HEK293T (cell line): ENCODE measurements around the gene MUCL3.

Experiments
- CTCF ChIA-PET: fragments of 350-600 bp; formaldehyde crosslinking; extraction: SDS; loops from one replicate; lab custom pipeline; 2021; ENCODE audit warnings: antibody characterized with exemption, inconsistent platforms; lab: Yijun Ruan, JAX
- POLR2A ChIA-PET: fragments of 350-600 bp; formaldehyde crosslinking; extraction: SDS; loops from one replicate; lab custom pipeline; 2020; ENCODE audit warnings: antibody characterized with exemption, inconsistent platforms; lab: Yijun Ruan, JAX
- DNase-seq: peaks from one replicate; pipeline ENCODE4 v3.0.0; 2012; ENCODE audit warnings: mixed read lengths; ENCODE audit errors: extremely low spot score
- ARNT ChIP-seq: fragments of 450-650 bp; IDR thresholded peaks from 2 replicates; pipeline ENCODE4 v1.6.1; 2017; ENCODE audit warnings: mild to moderate bottlenecking
- BHLHE40 ChIP-seq: fragments of 450-650 bp; IDR thresholded peaks from 2 replicates; pipeline ENCODE4 v1.6.1; 2016; ENCODE audit warnings: mild to moderate bottlenecking, moderate library complexity, borderline replicate concordance
- CTBP1 ChIP-seq: fragments of 450-650 bp; IDR thresholded peaks from 2 replicates; pipeline ENCODE4 v1.6.1; 2016; ENCODE audit warnings: borderline replicate concordance
- ELF4 ChIP-seq: fragments of 450-650 bp; IDR thresholded peaks from 2 replicates; pipeline ENCODE4 v1.6.1; 2017; ENCODE audit warnings: antibody characterized with exemption
- FOXA1 ChIP-seq: fragments of 450-650 bp; IDR thresholded peaks from 2 replicates; pipeline ENCODE4 v1.6.1; 2016; ENCODE audit warnings: mild to moderate bottlenecking
- FOXK2 ChIP-seq: fragments of 450-650 bp; IDR thresholded peaks from 2 replicates; pipeline ENCODE4 v1.6.1; 2016; ENCODE audit warnings: mild to moderate bottlenecking
- FOXM1 ChIP-seq: fragments of 450-650 bp; IDR thresholded peaks from 2 replicates; pipeline ENCODE4 v1.6.1; 2017; ENCODE audit warnings: mild to moderate bottlenecking, borderline replicate concordance
- HDGF ChIP-seq: fragments of 450-650 bp; IDR thresholded peaks from 2 replicates; pipeline ENCODE4 v1.6.1; 2017; ENCODE audit warnings: antibody characterized with exemption, borderline replicate concordance
- L3MBTL2 ChIP-seq: fragments of 450-650 bp; conservative IDR thresholded peaks from 2 replicates; pipeline ENCODE4 v1.6.1; 2016; ENCODE audit warnings: mild to moderate bottlenecking
- LEF1 ChIP-seq: fragments of 450-650 bp; IDR thresholded peaks from 2 replicates; pipeline ENCODE4 v1.6.1; 2017; ENCODE audit warnings: mild to moderate bottlenecking, borderline replicate concordance
- NFRKB ChIP-seq: fragments of 450-650 bp; IDR thresholded peaks from 2 replicates; pipeline ENCODE4 v1.6.1; 2016; ENCODE audit warnings: mild to moderate bottlenecking, moderate library complexity
- SP1 ChIP-seq: fragments of 450-650 bp; IDR thresholded peaks from 2 replicates; pipeline ENCODE4 v1.6.1; 2017
- SUZ12 ChIP-seq: fragments of 450-650 bp; IDR thresholded peaks from 2 replicates; pipeline ENCODE4 v1.6.1; 2016; ENCODE audit warnings: mild to moderate bottlenecking
- TARDBP ChIP-seq: fragments of 450-650 bp; IDR thresholded peaks from 2 replicates; pipeline ENCODE4 v1.6.1; 2016
- ZNF384 ChIP-seq: fragments of 450-650 bp; IDR thresholded peaks from 2 replicates; pipeline ENCODE4 v1.6.1; 2016
- TF ChIP-seq, protein P1 (sequence below): fragments of 450-650 bp; IDR thresholded peaks from 2 replicates; pipeline ENCODE4 v1.6.1; 2016

The MUCL3 gene

DNA sequence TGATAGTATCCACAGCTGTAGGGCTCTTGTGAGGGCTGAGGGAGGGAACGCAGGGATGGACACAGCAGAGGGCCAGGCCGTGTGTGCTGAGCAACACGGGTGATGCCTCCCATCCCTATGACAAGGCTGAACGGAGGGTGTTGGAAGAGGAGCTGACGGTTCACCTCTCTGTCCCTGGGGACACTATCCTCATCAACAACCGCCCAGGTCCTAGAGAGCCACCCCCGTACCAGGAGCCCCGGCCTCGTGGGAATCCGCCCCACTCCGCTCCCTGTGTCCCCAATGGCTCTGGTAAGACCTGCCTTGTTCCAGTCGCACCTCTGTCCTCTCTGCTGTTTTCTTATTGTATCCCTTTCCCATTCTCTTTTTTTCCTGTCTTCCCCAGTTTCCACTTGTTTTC, 46.4 kb upstream of the MUCL3 start:
- TF ChIP-seq HDGF (no peak), LEF1 (no peak), ELF4 (no peak), SUZ12 (no peak), ARNT (no peak), FOXK2 (no peak), BHLHE40 (no peak), SP1 (no peak), CTBP1 (no peak), FOXM1 (no peak), L3MBTL2 (no peak), TARDBP (no peak), NFRKB (no peak), ZNF384 (no peak)
- TF ChIP-seq, protein P1, sequence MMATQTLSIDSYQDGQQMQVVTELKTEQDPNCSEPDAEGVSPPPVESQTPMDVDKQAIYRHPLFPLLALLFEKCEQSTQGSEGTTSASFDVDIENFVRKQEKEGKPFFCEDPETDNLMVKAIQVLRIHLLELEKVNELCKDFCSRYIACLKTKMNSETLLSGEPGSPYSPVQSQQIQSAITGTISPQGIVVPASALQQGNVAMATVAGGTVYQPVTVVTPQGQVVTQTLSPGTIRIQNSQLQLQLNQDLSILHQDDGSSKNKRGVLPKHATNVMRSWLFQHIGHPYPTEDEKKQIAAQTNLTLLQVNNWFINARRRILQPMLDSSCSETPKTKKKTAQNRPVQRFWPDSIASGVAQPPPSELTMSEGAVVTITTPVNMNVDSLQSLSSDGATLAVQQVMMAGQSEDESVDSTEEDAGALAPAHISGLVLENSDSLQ: no peak
- ChIA-PET CTCF (no interaction called here), POLR2A (no interaction called here)
- DNase-seq: no peak

DNA sequence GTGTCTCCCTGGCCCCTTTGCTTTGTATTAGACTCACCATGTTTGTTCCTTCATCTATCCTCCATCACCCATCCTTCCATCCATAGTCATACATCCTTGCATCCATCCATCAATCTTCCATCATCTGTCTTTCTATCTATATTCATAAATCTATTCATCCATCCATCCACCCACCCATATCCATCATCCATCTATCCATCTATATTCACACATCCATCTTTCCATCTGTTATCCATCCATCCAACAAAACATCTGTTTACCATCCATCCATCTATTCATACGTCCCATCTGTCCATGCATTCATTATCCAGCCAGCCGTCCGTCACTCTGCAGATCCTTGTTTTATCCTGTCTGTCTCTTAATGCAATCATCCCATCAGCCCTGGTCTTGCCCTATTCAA, 45.8 kb upstream of the MUCL3 start:
- no peak for TF ChIP-seq HDGF
- TF ChIP-seq, protein P1: peak; percentile 10; the same call in 1 of the 2 replicates
- DNase-seq: no peak
- ChIA-PET CTCF (no interaction called here), POLR2A (no interaction called here)

DNA sequence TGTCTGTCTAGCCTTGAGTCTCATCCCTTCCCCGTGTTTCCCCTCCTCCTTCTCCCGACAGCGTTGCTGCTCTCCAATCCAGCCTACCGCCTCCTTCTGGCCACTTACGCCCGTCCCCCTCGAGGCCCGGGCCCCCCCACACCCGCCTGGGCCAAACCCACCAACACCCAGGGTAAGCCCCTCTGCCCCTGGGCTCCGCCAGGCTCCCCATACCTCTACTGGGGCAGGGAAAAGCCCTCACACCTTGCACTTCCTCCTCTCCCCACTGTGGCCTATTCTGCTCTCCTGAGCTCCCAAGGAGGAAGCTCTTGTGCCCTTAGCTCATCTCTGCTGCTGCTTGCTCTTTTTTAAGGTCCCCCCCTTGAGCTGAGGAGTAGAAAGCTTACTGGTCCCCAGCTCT, 45.4 kb upstream of the MUCL3 start:
- TF ChIP-seq ZNF384 (no peak), ELF4 (no peak), NFRKB (no peak)
- DNase-seq: no peak
- ChIA-PET POLR2A (interaction anchor here (0.6 kb wide), 1 partner anchor 339 kb away, joined by 3 read pairs; no protein-coding TSS in a partner anchor), CTCF (no interaction called here)

DNA sequence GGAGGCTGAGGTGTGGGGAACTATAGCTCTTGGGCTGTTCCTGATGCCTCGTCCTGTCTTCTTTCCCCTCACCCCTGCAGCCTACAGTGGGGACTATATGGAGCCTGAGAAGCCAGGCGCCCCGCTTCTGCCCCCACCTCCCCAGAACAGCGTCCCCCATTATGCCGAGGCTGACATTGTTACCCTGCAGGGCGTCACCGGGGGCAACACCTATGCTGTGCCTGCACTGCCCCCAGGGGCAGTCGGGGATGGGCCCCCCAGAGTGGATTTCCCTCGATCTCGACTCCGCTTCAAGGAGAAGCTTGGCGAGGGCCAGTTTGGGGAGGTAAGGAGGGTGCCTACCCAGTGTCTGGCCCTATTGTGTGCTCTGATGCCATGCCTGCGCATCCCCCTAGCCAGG, 44.2 kb upstream of the MUCL3 start:
- ChIA-PET CTCF (interaction anchor here (1.1 kb wide), 1 partner anchor 17 kb away, joined by 4 read pairs; the partner anchor contains the start of gene VARS2), POLR2A (interaction anchor here (0.8 to 1.5 kb wide), 3 partner anchors 10 to 11 kb away, joined by 3 to 5 read pairs (median 4); partner anchors contain the start of gene GTF2H4)
- DNase-seq: no peak
- no peak for TF ChIP-seq FOXA1
- no peak for TF ChIP-seq ZNF384
- no peak for TF ChIP-seq FOXM1
- no peak for TF ChIP-seq SP1
- TF ChIP-seq HDGF: no peak

DNA sequence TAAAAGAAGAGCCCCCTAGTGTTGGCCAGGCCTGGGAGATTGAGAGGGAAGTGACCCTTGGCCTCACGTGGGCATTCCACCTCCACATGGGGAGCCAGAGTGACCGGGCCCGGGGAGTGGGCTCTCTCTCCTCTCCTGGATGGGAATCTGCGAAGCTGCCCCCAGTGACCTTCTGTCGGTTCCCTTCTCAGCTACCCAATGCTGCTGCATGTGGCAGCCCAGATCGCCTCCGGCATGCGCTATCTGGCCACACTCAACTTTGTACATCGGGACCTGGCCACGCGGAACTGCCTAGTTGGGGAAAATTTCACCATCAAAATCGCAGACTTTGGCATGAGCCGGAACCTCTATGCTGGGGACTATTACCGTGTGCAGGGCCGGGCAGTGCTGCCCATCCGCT, 42.9 kb upstream of the MUCL3 start:
- CTCF ChIA-PET: no interaction called here
- TF ChIP-seq, protein P1: no peak
- TF ChIP-seq BHLHE40: no peak
- no peak for TF ChIP-seq L3MBTL2
- TF ChIP-seq TARDBP: no peak
- no peak for TF ChIP-seq SP1
- no peak for TF ChIP-seq ELF4
- TF ChIP-seq ZNF384: no peak
- no peak for TF ChIP-seq ARNT
- no peak for TF ChIP-seq FOXM1
- no peak for TF ChIP-seq SUZ12
- TF ChIP-seq FOXK2: no peak
- TF ChIP-seq CTBP1: no peak
- TF ChIP-seq LEF1: no peak
- TF ChIP-seq NFRKB: no peak
- TF ChIP-seq HDGF: no peak
- TF ChIP-seq FOXA1: no peak

DNA sequence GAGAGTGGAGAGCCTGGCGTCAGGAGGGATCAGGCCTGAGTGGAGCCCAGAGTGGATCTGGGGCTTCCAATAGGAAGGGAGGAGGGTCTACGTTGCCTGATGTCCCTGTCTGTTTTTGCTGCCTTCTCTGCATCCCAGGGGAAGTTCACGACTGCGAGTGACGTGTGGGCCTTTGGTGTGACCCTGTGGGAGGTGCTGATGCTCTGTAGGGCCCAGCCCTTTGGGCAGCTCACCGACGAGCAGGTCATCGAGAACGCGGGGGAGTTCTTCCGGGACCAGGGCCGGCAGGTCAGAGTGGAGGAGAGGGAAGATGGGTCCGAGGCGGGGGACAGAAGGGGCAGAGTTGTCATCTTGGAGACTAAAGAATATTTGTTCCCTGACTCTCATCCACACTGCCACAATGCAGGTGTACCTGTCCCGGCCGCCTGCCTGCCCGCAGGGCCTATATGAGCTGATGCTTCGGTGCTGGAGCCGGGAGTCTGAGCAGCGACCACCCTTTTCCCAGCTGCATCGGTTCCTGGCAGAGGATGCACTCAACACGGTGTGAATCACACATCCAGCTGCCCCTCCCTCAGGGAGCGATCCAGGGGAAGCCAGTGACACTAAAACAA, 41.9 kb upstream of the MUCL3 start:
- CTCF ChIA-PET: interaction anchor here (0.6 kb wide), 1 partner anchor 310 kb away, joined by 4 read pairs; no protein-coding TSS in a partner anchor
- TF ChIP-seq SP1 (no peak), LEF1 (no peak), NFRKB (no peak)
- DNase-seq: no peak
- POLR2A ChIA-PET: interaction anchor here (1.5 kb wide), 1 partner anchor 9 kb away, joined by 4 read pairs; the partner anchor contains the start of gene GTF2H4

More for the DNA sequence above, 42.9 kb upstream of the MUCL3 start:
- no peak for DNase-seq
- POLR2A ChIA-PET: interaction anchor here (1.5 kb wide), 1 partner anchor 10 kb away, joined by 4 read pairs; the partner anchor contains the start of gene GTF2H4

DNA sequence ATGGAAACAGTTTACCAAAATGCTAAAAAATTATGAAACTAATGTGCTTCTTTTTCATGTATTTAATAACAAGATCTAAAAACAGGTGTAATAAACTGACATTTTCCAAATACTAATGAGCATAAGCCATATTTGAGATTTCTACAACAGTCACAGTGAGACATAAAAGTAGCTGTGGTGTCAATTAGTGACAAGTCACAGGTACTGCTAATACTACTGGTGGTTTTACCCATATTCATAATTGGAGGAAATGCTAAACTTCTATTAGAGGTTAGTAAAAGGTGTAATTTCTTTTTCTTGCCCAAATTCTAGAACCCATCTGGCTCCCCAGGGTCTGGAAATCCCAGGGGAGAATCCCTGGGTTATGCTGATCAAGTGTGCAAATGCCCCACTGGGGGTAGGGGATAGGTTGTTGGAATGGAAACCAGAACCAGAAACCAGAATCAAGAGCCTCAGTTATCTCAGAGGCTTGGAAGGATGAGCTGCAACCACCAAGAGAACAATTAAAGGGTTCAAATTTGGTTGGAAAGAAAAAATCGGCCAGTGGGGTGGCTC, 39.8 kb upstream of the MUCL3 start:
- DNase-seq: no peak
- ChIA-PET POLR2A (no interaction called here), CTCF (no interaction called here)
- no peak for TF ChIP-seq HDGF
- no peak for TF ChIP-seq SP1
- TF ChIP-seq LEF1: no peak
- no peak for TF ChIP-seq FOXK2
- TF ChIP-seq FOXA1: no peak
- TF ChIP-seq ELF4: no peak
- TF ChIP-seq SUZ12: no peak
- no peak for TF ChIP-seq L3MBTL2
- no peak for TF ChIP-seq NFRKB
- TF ChIP-seq, protein P1: no peak
- TF ChIP-seq ARNT: no peak
- no peak for TF ChIP-seq ZNF384
- no peak for TF ChIP-seq FOXM1
- no peak for TF ChIP-seq CTBP1
- TF ChIP-seq BHLHE40: no peak
- no peak for TF ChIP-seq TARDBP
